ENCODE data around the gene MARK2. TPM values are rescaled to one million over a fixed set of nuclear protein-coding genes. Genes with fewer than 3 reads are reported as not detected.

Gene MARK2
- total and polyA plus RNA-seq, 11 donors, result 17.0 to 53.5 (median 37.5) TPM

DNA sequence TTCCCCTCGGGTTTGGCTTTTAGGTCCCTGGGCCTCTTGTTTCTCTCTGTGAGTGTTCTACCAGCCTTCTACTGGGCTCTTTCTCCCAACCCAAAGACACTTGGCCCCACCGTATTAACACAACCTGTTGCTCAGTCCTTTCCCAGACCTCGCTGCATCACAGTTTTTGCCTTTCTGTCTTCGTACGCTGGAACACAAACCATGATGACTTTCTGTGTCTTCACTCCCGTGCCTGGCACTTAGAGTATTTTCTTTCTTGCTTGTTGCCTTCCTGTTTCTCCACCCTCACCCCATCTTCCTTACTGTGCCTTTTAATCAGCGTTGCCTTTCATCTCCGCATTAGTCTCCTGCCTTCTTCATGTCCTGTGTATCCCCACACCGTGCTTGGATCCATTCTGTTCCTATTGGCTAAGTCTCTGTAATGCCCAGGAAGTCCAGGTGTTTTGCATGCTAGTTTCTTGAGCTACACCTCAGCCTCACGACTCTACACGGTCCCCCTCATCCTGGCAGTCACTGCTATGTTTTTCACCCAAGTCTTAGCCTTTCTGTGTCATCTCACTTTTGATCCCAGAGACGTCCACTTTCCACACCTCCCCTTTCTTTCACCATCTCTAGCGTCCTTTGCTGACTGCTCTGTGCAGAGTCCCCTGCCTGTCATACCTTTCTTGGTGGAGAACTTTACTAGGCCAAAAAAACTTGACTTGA is 1.6 kb downstream of the MARK2 start:
- Histone ChIP-seq H3K36me3 (peaks cover 0 to 26% (median 12%) of the 10 kb centered on the region in 9 donors), H3K27ac (peak overlapping the region in 10 of 12 donors; percentile 73 to 95 (median 92)), H3K4me3 (peak overlapping the region; percentile 26 to 99 (median 87)), H3K27me3 (no peaks in the 10 kb centered on the region), H3K4me1 (peaks cover 5 to 71% (median 64%) of the 10 kb centered on the region in 12 donors), H3K9me3 (no peaks in the 10 kb centered on the region)
- intact Hi-C loops (cut with DNase I), result loop anchor here in 2 of 10 donors (2.0 to 5.0 kb wide), 2 partner anchors 34 to 37 kb away; no protein-coding TSS in a partner anchor
- 5 to 8% (median 6%) methylated on average over 13 of the region's 13 CpGs for whole genome bisulfite sequencing, 4 donors
- DNase-seq, result no peak
- no peak for TF ChIP-seq POLR2A (IDR thresholded peaks at IDR 0.05)
- ATAC-seq, result no peak

DNA sequence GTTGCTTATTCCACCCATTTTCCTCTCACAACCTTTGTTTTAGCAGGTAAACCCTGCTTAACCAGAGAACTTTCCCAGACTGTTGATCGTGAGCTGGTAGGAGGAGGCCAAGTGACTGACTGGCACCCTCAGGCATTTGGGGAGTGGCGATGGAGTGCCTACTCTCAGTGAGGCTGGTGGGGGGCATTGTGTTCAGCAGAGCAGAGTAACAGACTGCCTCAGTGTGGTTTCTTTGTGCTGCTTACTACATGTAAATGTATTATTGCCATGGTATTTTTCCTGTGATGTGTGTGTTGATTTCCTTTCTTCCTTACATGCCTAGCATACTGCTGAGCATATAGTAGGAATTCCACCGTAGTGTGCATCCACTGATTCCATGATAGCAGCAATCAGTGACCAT is 2.6 kb downstream of the MARK2 start:
- no peaks in the 10 kb centered on the region for H3K27me3 ChIP-seq
- TF ChIP-seq POLR2A (IDR thresholded peaks at IDR 0.05), result no peak
- TF ChIP-seq, protein P1, sequence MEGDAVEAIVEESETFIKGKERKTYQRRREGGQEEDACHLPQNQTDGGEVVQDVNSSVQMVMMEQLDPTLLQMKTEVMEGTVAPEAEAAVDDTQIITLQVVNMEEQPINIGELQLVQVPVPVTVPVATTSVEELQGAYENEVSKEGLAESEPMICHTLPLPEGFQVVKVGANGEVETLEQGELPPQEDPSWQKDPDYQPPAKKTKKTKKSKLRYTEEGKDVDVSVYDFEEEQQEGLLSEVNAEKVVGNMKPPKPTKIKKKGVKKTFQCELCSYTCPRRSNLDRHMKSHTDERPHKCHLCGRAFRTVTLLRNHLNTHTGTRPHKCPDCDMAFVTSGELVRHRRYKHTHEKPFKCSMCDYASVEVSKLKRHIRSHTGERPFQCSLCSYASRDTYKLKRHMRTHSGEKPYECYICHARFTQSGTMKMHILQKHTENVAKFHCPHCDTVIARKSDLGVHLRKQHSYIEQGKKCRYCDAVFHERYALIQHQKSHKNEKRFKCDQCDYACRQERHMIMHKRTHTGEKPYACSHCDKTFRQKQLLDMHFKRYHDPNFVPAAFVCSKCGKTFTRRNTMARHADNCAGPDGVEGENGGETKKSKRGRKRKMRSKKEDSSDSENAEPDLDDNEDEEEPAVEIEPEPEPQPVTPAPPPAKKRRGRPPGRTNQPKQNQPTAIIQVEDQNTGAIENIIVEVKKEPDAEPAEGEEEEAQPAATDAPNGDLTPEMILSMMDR (IDR thresholded peaks at IDR 0.05), result no peak
- peak overlapping the region in 7 of 12 donors; percentile 77 to 97 (median 88) for H3K4me3 ChIP-seq
- peaks cover 5 to 79% (median 70%) of the 10 kb centered on the region in 12 donors for H3K4me1 ChIP-seq
- DNase-seq (peak in 2 of 5 donors; percentile 38 to 49), ATAC-seq (no peak)
- peaks cover 0 to 26% (median 17%) of the 10 kb centered on the region in 9 donors for H3K36me3 ChIP-seq
- no peaks in the 10 kb centered on the region for H3K9me3 ChIP-seq
- WGBS, 4 donors, result 33 to 37% (median 36%) methylated on average over 3 of the region's 3 CpGs
- H3K27ac ChIP-seq, result peak overlapping the region in 9 of 12 donors; percentile 47 to 95 (median 87)
- intact Hi-C loops (cut with DNase I), result loop anchor here in 2 of 10 donors (2.0 to 5.0 kb wide), 2 partner anchors 33 to 36 kb away; no protein-coding TSS in a partner anchor

DNA sequence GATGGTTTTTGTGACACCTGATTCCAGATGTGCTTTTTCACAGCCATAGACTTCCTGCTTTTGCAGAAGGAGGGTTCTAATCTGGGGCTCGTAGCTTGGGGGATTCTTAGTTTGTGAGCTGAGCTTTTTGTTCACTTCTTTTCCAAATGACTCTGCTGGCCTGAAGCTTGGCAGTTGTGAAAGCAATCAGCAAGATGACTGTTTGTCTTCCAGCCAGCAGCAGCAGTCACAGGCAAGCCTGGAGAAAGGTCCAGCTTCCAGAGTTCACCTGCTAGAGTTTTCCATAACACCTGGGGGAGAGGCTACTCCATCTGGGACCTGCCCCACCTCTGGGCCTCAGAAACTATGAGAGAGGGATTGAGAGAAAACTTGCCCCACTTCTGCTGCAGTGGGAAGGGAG is 4.1 kb downstream of the MARK2 start:
- DNase-seq (peak in 1 of 5 donors; percentile 40), ATAC-seq (no peak)
- Histone ChIP-seq H3K4me1 (peaks cover 8 to 82% (median 71%) of the 10 kb centered on the region in 12 donors), H3K9me3 (no peaks in the 10 kb centered on the region), H3K36me3 (peaks cover 0 to 31% (median 17%) of the 10 kb centered on the region in 9 donors), H3K4me3 (no peak overlapping the region), H3K27ac (peak overlapping the region in 11 of 12 donors; percentile 18 to 86 (median 50)), H3K27me3 (no peaks in the 10 kb centered on the region)
- 10 to 35% (median 24%) methylated on average over 1 of the region's 1 CpG for WGBS, 4 donors
- TF ChIP-seq, protein P1 (IDR thresholded peaks at IDR 0.05), result no peak
- no peak for TF ChIP-seq POLR2A (IDR thresholded peaks at IDR 0.05)
- intact Hi-C loops (cut with DNase I), result loop anchor here in 1 of 10 donors (5.0 kb wide), 1 partner anchor 34 kb away; no protein-coding TSS in a partner anchor

DNA sequence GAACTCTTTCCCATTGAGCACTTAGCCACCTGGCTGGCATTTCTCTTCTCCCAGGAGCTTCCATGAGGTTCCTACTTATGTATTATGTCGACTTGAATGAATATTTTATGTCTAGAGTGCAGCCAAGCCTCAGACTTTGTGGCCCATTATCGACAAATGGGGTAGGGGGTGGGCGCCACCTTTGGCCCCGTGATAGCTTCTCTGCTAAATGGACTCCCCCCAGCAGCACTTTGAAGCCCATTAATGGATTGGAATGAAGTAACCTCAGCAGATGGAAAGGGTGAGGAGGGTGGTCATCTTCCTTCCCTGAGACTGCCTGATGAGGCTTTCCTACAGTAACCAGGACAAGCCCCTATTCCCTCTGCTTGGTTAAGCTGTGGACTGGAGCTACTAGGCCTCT is 5.9 kb downstream of the MARK2 start:
- ATAC-seq, result no peak
- no peak for TF ChIP-seq POLR2A (IDR thresholded peaks at IDR 0.05)
- TF ChIP-seq, protein P1 (IDR thresholded peaks at IDR 0.05), result no peak
- Histone ChIP-seq H3K4me1 (peaks cover 9 to 87% (median 70%) of the 10 kb centered on the region in 12 donors), H3K27ac (peak overlapping the region in 4 of 12 donors; percentile 9 to 74 (median 18)), H3K36me3 (peaks cover 0 to 33% (median 17%) of the 10 kb centered on the region in 9 donors), H3K27me3 (no peaks in the 10 kb centered on the region), H3K9me3 (no peaks in the 10 kb centered on the region), H3K4me3 (no peak overlapping the region)
- DNase-seq, result no peak
- intact Hi-C loops (cut with DNase I), result loop anchor here in 1 of 10 donors (5.0 kb wide), 1 partner anchor 32 kb away; no protein-coding TSS in a partner anchor
- WGBS, 4 donors, result 81 to 88% (median 85%) methylated on average over 4 of the region's 4 CpGs

All from heart left ventricle (tissue), 16 donors.